ENCODE measurements around the gene ZFP36L2. TPM values are rescaled to one million over a fixed set of nuclear protein-coding genes. Genes with fewer than 3 reads are reported as not detected.

ZFP36L2 gene
- total RNA-seq, 3 donors from 2014 or later = 67.7 to 81.4 (median 75.5) TPM

DNA sequence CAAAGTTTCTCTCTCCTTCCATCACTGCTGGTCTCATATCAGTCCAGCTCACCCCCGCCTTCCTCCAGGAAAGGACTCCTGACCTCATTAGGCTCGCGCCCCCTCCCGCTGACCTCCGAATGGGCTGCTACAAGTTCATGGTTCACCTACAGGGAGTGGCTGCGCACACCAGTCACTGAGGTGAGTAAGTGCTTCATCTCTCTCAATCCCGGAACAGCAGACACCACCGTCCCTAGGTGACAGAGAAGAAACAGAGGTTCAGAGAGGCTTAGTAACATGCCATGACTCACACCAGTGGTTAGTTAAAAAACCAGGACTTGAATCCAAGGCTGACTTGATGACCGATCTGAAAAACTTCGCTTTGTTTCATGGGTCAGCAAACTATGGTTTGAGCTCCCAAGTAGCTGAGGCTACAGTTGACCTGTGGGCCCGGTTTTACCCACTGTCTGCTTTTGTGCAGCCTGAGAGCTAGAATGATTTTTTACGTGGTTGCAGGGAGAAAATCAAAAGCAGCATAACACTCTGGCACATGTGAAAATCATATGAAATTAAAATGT, 42.0 kb downstream of the ZFP36L2 start:
- ATAC-seq (peak; percentile 96 to 100), DNase-seq (peak; percentile 46)
- H3K36me3 Mint-ChIP-seq (ENCODE audit: insufficient read depth) = no peaks in the 10 kb centered on the region
- no peaks in the 10 kb centered on the region for H3K27me3 Mint-ChIP-seq (ENCODE audit: low read depth)
- H3K4me3 Mint-ChIP-seq = peak overlapping the region; percentile 69
- H3K4me1 Mint-ChIP-seq (ENCODE audit: low read depth) = peaks cover 61% of the 10 kb centered on the region
- H3K9me3 Mint-ChIP-seq = no peaks in the 10 kb centered on the region

DNA sequence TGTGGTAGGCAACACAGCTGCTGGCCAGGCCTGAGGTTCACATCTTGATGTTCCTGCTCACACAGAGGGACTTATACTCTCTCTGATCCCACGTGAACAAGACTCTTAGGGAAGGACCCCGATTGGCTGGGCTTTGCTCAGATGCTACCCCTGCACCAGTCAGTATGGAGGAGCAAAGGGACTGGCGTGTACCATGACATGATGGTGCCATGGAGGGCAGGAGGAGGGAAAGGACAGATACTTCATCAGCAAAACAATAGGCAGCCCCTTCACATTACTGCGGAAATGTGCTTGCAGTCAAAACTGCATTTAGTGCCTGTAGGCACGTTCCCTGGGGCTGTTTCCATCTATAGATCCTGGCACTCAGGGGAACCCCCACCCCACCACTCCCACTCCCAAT, 42.7 kb downstream of the ZFP36L2 start:
- Mint-ChIP-seq H3K27me3 (ENCODE audit: low read depth) (no peaks in the 10 kb centered on the region), H3K36me3 (ENCODE audit: insufficient read depth) (no peaks in the 10 kb centered on the region), H3K9me3 (no peaks in the 10 kb centered on the region), H3K4me1 (ENCODE audit: low read depth) (peaks cover 63% of the 10 kb centered on the region), H3K4me3 (no peak overlapping the region)
- ATAC-seq = no peak
- no peak for DNase-seq

DNA sequence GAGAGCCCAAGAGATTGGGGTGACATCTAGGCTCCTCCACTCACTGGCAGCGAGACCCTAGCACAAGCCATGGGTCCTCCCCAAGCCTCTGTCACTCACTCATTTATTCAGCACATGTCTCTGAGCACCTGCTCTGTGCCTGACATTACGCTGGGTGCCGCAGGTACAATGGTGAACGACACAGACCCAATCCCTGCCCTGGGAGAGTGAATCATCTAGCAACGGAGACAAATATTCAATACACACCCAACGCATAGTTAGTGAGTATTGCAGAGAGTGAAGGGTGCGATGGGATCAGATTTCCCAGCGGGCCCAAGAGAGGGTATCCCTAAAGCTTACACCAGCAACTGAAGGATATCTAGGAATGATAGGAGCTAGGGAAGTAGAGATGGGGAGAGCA, 45.5 kb downstream of the ZFP36L2 start:
- ATAC-seq = no peak
- Mint-ChIP-seq H3K27me3 (ENCODE audit: low read depth) (no peaks in the 10 kb centered on the region), H3K9me3 (no peaks in the 10 kb centered on the region), H3K4me1 (ENCODE audit: low read depth) (peaks cover 75% of the 10 kb centered on the region), H3K36me3 (ENCODE audit: insufficient read depth) (no peaks in the 10 kb centered on the region), H3K4me3 (no peak overlapping the region)
- no peak for DNase-seq

- ATAC-seq = no peak
- no peaks in the 10 kb centered on the region for H3K9me3 Mint-ChIP-seq
- no peak overlapping the region for H3K4me3 Mint-ChIP-seq
- no peaks in the 10 kb centered on the region for H3K27me3 Mint-ChIP-seq (ENCODE audit: low read depth)
- no peaks in the 10 kb centered on the region for H3K36me3 Mint-ChIP-seq (ENCODE audit: insufficient read depth)
- H3K4me1 Mint-ChIP-seq (ENCODE audit: low read depth) = peaks cover 76% of the 10 kb centered on the region
- no peak for DNase-seq
These were observed 46.5 kb downstream of the ZFP36L2 start for GRCh38 chr2:43179942-43180341.

DNA sequence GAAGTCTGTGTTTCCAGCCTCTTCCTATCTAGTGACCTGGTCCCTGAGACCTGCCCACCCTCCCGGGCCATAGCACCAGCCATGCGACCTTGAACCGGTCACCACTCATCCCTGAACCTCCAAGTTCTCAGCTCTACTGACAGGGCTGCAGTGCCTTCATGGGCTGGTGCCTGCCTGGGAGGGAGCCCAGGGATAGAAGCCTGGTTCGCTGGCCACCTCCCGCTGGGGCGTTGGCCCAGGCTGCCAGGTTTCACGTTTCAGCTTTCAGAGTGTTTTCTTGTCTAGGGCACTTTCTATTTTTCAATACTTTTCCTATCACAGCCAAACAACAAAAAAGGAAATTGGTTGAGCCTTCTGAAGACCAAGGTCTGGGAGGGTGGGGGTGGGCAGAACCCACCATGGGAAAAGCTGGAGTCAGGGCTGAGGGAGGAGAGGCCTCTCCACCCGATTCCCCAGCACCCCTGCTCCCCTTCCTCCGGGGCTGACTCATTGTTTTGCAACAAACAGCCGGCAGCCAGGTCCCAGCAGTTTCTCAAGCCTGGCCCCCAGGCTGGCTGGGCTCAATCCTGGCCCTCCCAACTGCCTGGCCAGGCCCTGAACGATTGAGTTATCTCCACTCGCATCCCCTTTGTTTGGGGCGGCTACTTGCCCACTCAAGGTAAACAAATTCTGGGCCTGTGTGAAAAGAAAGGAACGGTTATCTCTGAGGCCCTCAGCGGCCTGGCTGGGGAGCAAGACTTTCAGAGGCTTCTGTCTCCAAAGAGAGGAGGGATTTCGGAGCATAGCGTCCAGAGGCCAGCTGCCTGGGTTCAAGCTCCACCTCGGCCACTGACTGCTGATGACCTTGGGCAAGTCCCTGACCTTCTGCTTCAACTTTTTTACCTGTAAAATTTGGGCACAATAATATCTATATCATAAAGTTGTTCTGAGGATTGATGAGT, 47.5 kb downstream of the ZFP36L2 start:
- no peak for ATAC-seq
- Mint-ChIP-seq H3K4me1 (ENCODE audit: low read depth) (peaks cover 76% of the 10 kb centered on the region), H3K36me3 (ENCODE audit: insufficient read depth) (no peaks in the 10 kb centered on the region), H3K27me3 (ENCODE audit: low read depth) (no peaks in the 10 kb centered on the region), H3K9me3 (no peaks in the 10 kb centered on the region), H3K4me3 (peak overlapping the region; percentile 43)
- peak; percentile 19 for DNase-seq

- Mint-ChIP-seq H3K27me3 (ENCODE audit: low read depth) (no peaks in the 10 kb centered on the region), H3K4me1 (ENCODE audit: low read depth) (peaks cover 78% of the 10 kb centered on the region), H3K4me3 (no peak overlapping the region)
These were observed 48.3 kb downstream of the ZFP36L2 start for GRCh38 chr2:43178055-43178598.

GRCh38 chr2:43176449-43176848, 50.0 kb downstream of the ZFP36L2 start:
- Mint-ChIP-seq H3K4me3 (no peak overlapping the region), H3K36me3 (ENCODE audit: insufficient read depth) (no peaks in the 10 kb centered on the region), H3K4me1 (ENCODE audit: low read depth) (peaks cover 83% of the 10 kb centered on the region), H3K27me3 (ENCODE audit: low read depth) (no peaks in the 10 kb centered on the region), H3K9me3 (no peaks in the 10 kb centered on the region)
- DNase-seq (no peak), ATAC-seq (no peak)

More at GRCh38 chr2:43178055-43178598, 48.3 kb downstream of the ZFP36L2 start:
- H3K36me3 Mint-ChIP-seq (ENCODE audit: insufficient read depth) = no peaks in the 10 kb centered on the region
- no peaks in the 10 kb centered on the region for H3K9me3 Mint-ChIP-seq
- DNase-seq (no peak), ATAC-seq (no peak)

DNA sequence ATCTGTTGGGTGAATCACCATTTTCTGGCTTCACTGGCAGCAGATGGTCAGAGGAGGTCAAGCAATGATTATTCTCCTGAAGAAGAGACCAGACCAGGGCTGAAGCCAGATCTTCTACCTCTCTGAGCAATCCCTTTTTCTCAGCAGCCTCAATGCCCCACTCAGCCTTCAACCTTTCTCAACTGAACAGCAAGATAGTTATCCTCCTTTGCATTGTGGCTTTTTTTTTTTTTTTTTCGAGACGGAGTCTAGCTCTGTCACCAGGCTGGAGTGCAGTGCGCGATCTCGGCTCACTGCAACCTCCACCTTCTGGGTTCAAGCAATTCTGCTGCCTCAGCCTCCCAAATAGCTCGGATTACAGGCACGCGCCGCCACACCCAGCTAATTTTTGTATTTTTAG, 50.5 kb downstream of the ZFP36L2 start:
- no peak for ATAC-seq
- Mint-ChIP-seq H3K36me3 (ENCODE audit: insufficient read depth) (no peaks in the 10 kb centered on the region), H3K4me3 (no peak overlapping the region)

GRCh38 chr2:43175020-43175441, 51.4 kb downstream of the ZFP36L2 start:
- DNase-seq (no peak), ATAC-seq (peak in 1 of 2 donors; percentile 5)
- H3K4me1 Mint-ChIP-seq (ENCODE audit: low read depth) = peaks cover 89% of the 10 kb centered on the region
- H3K4me3 Mint-ChIP-seq = peak overlapping the region; percentile 61
- H3K9me3 Mint-ChIP-seq = no peaks in the 10 kb centered on the region
- H3K36me3 Mint-ChIP-seq (ENCODE audit: insufficient read depth) = no peaks in the 10 kb centered on the region
- H3K27me3 Mint-ChIP-seq (ENCODE audit: low read depth) = no peaks in the 10 kb centered on the region

More for the DNA sequence above, 50.5 kb downstream of the ZFP36L2 start:
- H3K9me3 Mint-ChIP-seq = no peaks in the 10 kb centered on the region
- peaks cover 83% of the 10 kb centered on the region for H3K4me1 Mint-ChIP-seq (ENCODE audit: low read depth)
- H3K27me3 Mint-ChIP-seq (ENCODE audit: low read depth) = no peaks in the 10 kb centered on the region
- no peak for DNase-seq

- peaks cover 91% of the 10 kb centered on the region for H3K4me1 Mint-ChIP-seq (ENCODE audit: low read depth)
- no peaks in the 10 kb centered on the region for H3K36me3 Mint-ChIP-seq (ENCODE audit: insufficient read depth)
- peak; percentile 82 for ATAC-seq
- H3K4me3 Mint-ChIP-seq = peak overlapping the region; percentile 61
- H3K27me3 Mint-ChIP-seq (ENCODE audit: low read depth) = no peaks in the 10 kb centered on the region
- H3K9me3 Mint-ChIP-seq = no peaks in the 10 kb centered on the region
- peak; percentile 61 for DNase-seq
These were observed 52.0 kb downstream of the ZFP36L2 start for GRCh38 chr2:43174368-43174916.
